Keratinocyte (primary cell): ENCODE results near the gene SEC22A.

Source experiments
- CTCF ChIP-seq, 3 experiments: IDR thresholded peaks in 1 of 3; conservative IDR thresholded peaks in 1 of 3; optimal IDR thresholded peaks in 1 of 3; 2 replicates in 2 of 3; 3 replicates in 1 of 3; pipeline versions ENCODE3 to v1.5.1; 2011; ENCODE audit warnings: low read length in 3 of 3, mild to moderate bottlenecking in 3 of 3, moderate library complexity in 2 of 3, control low read depth in 1 of 3, inconsistent platforms in 1 of 3; ENCODE audit not compliant: insufficient read depth in 2 of 3; ENCODE audit errors: extremely low read depth in 1 of 3
- EZH2 ChIP-seq: IDR thresholded peaks from one replicate; pipeline ENCODE4 v1.6.1; 2012; ENCODE audit warnings: inconsistent platforms, mild to moderate bottlenecking, low read length, moderate library complexity

- TF ChIP-seq CTCF (optimal IDR thresholded peaks at IDR 0.05 in 1 of 3, IDR thresholded peaks at IDR 0.05 in 1 of 3, conservative IDR thresholded peaks at IDR 0.05 in 1 of 3; ENCODE audit: extremely low read depth in 1 of 3, insufficient read depth in 2 of 3, low read length in 3 of 3), result no peak
- TF ChIP-seq EZH2, result no peak
Measured at GRCh38 chr3:123287962-123288302, 86.2 kb downstream of the SEC22A start.
